Type B pancreatic cell (in vitro differentiated cells): ENCODE data around the gene DNMT1. TPM values are rescaled to one million over a fixed set of nuclear protein-coding genes. Genes with fewer than 3 reads are reported as not detected.

Experiments
- DNase-seq: peaks from one replicate; pipeline ENCODE4 v3.0.0; 2021; ENCODE audit warnings: mixed read lengths; ENCODE audit not compliant: unreplicated experiment; ENCODE audit errors: extremely low spot score
- H3K27ac Mint-ChIP-seq: 2 replicates; pipeline ENCODE4 v1.8.0; 2021; ENCODE audit warnings: mild to moderate bottlenecking, mixed read lengths
- H3K27me3 Mint-ChIP-seq: 2 replicates; pipeline ENCODE4 v1.8.0; 2021; ENCODE audit warnings: mixed read lengths
- H3K36me3 Mint-ChIP-seq: 2 replicates; pipeline ENCODE4 v1.8.0; 2021; ENCODE audit warnings: mixed read lengths
- H3K4me1 Mint-ChIP-seq: one replicate; pipeline ENCODE4 v1.8.0; 2021; ENCODE audit warnings: mixed read lengths; ENCODE audit not compliant: unreplicated experiment
- H3K4me3 Mint-ChIP-seq: 2 replicates; pipeline ENCODE4 v1.8.0; 2021; ENCODE audit warnings: mild to moderate bottlenecking, mixed read lengths
- H3K9me3 Mint-ChIP-seq: 2 replicates; pipeline ENCODE4 v1.8.0; 2021; ENCODE audit warnings: mixed read lengths
- CTCF ChIP-seq: fragments of 200-600 bp; sonication (generic); conservative IDR thresholded peaks from 2 replicates; pipeline ENCODE4 v1.5.0; 2021; ENCODE audit warnings: antibody characterized with exemption, mild to moderate bottlenecking
- microRNA-seq: library from miRNA; unstranded; fragments of <30 nt; microRNA quantifications from one replicate; pipeline ENCODE4, GENCODE V29; 2020
- total RNA-seq: library from RNA; stranded (reverse); gene quantifications from 2 replicates; pipeline ENCODE4 v1.2.1, GENCODE V29; 2021; ENCODE audit warnings: low replicate concordance

DNMT1 gene
- total RNA-seq, 1 donor from 2014 or later, result 167 TPM

GRCh38 chr19:10087296-10088061 is 107.3 kb downstream of the DNMT1 start:
- Mint-ChIP-seq H3K36me3 (peaks cover 5% of the 10 kb centered on the region), H3K4me3 (peak overlapping the region; percentile 76), H3K27ac (no peak overlapping the region), H3K27me3 (peaks cover 21% of the 10 kb centered on the region), H3K4me1 (no peaks in the 10 kb centered on the region), H3K9me3 (no peaks in the 10 kb centered on the region)
- no peak for DNase-seq
- no peak for TF ChIP-seq CTCF

DNA sequence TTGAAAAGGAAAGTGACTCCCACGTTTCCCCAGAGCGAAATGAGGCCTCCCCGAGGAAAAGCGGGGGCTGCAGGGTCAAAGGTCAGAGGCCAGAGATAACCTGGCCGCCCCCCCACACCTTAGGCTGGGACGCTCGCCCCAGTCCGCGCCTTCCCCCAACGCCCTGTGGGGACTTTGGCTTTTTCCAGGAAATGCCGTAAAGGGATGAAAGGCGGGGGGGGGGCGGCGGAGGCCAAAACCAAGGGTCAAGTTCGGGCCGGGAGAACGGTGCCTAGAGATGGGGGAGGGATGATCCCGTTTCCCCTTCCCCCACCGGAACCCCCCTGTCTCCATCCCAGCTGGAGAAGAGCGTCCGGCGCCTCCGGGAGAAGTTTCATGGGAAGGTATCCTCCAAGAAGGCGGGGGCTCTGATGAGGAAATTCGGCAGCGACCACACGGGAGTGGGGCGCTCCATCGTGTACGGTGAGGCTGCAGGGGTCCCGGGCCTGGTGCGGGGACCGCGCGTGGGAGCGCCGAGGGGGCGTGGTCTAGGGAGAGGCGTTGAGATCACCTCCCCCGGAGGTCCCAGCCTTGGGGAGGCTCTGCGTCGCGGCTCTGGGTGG is 108.1 kb downstream of the DNMT1 start:
- Mint-ChIP-seq H3K9me3 (no peaks in the 10 kb centered on the region), H3K36me3 (peaks cover 2% of the 10 kb centered on the region), H3K27ac (no peak overlapping the region), H3K27me3 (peaks cover 21% of the 10 kb centered on the region), H3K4me3 (peak overlapping the region; percentile 76), H3K4me1 (no peaks in the 10 kb centered on the region)
- DNase-seq, result no peak
- TF ChIP-seq CTCF, result no peak

- H3K4me1 Mint-ChIP-seq, result no peaks in the 10 kb centered on the region
- DNase-seq, result no peak
- no peaks in the 10 kb centered on the region for H3K9me3 Mint-ChIP-seq
- H3K36me3 Mint-ChIP-seq, result no peaks in the 10 kb centered on the region
- H3K27ac Mint-ChIP-seq, result no peak within 1 kb of the TSS
- peaks cover 21% of the 10 kb centered on the region for H3K27me3 Mint-ChIP-seq
- TF ChIP-seq CTCF, result no peak
- H3K4me3 Mint-ChIP-seq, result peak within 1 kb of the TSS; percentile 90
These were observed 108.8 kb downstream of the DNMT1 start, which contains the start of gene SHFL for GRCh38 chr19:10085641-10086590. Gene SHFL, plus strand, starts transcription at chr19:10086317. Its CDS starts 111 bp downstream, at chr19:10086428.

GRCh38 chr19:10084803-10085202 is 110.0 kb downstream of the DNMT1 start:
- TF ChIP-seq CTCF, result no peak
- Mint-ChIP-seq H3K4me3 (peak overlapping the region; percentile 63), H3K27me3 (peaks cover 24% of the 10 kb centered on the region), H3K27ac (no peak overlapping the region), H3K36me3 (no peaks in the 10 kb centered on the region), H3K4me1 (no peaks in the 10 kb centered on the region), H3K9me3 (no peaks in the 10 kb centered on the region)
- no peak for DNase-seq

DNA sequence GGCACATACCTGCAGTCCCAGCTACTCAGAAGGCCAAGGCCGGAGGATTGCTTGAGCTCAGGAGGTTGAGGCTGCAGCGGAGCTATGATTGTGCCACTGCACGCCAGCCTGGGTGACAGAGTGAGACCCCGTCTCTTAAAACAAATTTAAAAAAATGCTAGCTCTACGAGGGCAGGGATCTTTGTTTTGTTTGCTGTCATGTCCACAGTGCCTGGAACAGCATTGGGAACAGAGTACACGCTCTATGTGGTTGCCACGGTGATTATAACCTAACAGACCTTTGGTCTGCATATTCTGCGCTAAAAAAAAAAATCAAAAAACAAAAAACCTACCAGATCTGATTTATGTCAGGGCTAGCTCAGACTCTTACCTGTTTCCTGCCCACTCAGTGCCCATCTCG is 110.8 kb downstream of the DNMT1 start:
- H3K27me3 Mint-ChIP-seq, result peaks cover 27% of the 10 kb centered on the region
- no peaks in the 10 kb centered on the region for H3K4me1 Mint-ChIP-seq

More for the DNA sequence above, 110.8 kb downstream of the DNMT1 start:
- Mint-ChIP-seq H3K9me3 (no peaks in the 10 kb centered on the region), H3K27ac (no peak overlapping the region), H3K36me3 (no peaks in the 10 kb centered on the region), H3K4me3 (peak overlapping the region; percentile 16)
- TF ChIP-seq CTCF, result no peak
- no peak for DNase-seq

Small RNAs within 50 kb of the gene (microRNA-seq; reads per million reads assigned to microRNA genes)
- gene MIR4322, result not detected

Other genes starting within 250 kb of the DNMT1 start
- gene COL5A3, start 184.4 kb downstream of the DNMT1 start, total RNA-seq, result 1.1 and 6.2 TPM in 2 replicates
- gene RDH8, start 181.5 kb downstream of the DNMT1 start, total RNA-seq, result not detected in 2 replicates
- 16.8 and 18.9 TPM in 2 replicates for gene SHFL, start 108.6 kb downstream of the DNMT1 start, total RNA-seq
- 0.27 TPM in 1 of 2 replicates, not detected in the other for gene ANGPTL6, start 92.3 kb downstream of the DNMT1 start, total RNA-seq
- gene PPAN, start 88.6 kb downstream of the DNMT1 start, total RNA-seq, result 59.2 and 62.4 TPM in 2 replicates
- 22.7 and 26.0 TPM in 2 replicates for gene P2RY11, start 83.3 kb downstream of the DNMT1 start, total RNA-seq
- 179 and 215 TPM in 2 replicates for gene EIF3G, start 75.1 kb downstream of the DNMT1 start, total RNA-seq
- 8.0 and 23.3 TPM in 2 replicates for gene S1PR2, start 36.4 kb upstream of the DNMT1 start, total RNA-seq
- gene MRPL4, start 57.3 kb upstream of the DNMT1 start, total RNA-seq, result 67.3 and 68.0 TPM in 2 replicates
- gene ICAM1, start 76.2 kb upstream of the DNMT1 start, total RNA-seq, result 3.3 and 3.6 TPM in 2 replicates
- gene ICAM4, start 92.0 kb upstream of the DNMT1 start, total RNA-seq, result 2.8 and 5.3 TPM in 2 replicates
- 2.3 and 3.8 TPM in 2 replicates for gene ICAM5, start 95.0 kb upstream of the DNMT1 start, total RNA-seq
- 5.5 and 17.0 TPM in 2 replicates for gene ZGLP1, start 114.9 kb upstream of the DNMT1 start, total RNA-seq
- gene FDX2, start 121.1 kb upstream of the DNMT1 start, total RNA-seq, result 18.8 and 23.3 TPM in 2 replicates
- 42.5 and 48.4 TPM in 2 replicates for gene RAVER1, start 138.6 kb upstream of the DNMT1 start, total RNA-seq
- 5.8 and 8.2 TPM in 2 replicates for gene ICAM3, start 144.7 kb upstream of the DNMT1 start, total RNA-seq
- 96.6 and 131 TPM in 2 replicates for gene TYK2, start 185.6 kb upstream of the DNMT1 start, total RNA-seq
- gene CDC37, start 208.6 kb upstream of the DNMT1 start, total RNA-seq, result 125 and 126 TPM in 2 replicates
- 0.90 and 1.6 TPM in 2 replicates for gene PDE4A, start 225.6 kb upstream of the DNMT1 start, total RNA-seq